DMS79 treated with DMSO at 0.1 percent for 48 hours (cell line): ENCODE measurements around the gene ABI2.
"Not testable (repeated sequence)": the region's sequence is repeated elsewhere in the genome, so short reads cannot be mapped to it uniquely, and the experiment has no call there.

Source experiments
- DNase-seq: peaks from one replicate; lab custom pipeline; 2025; lab: John Stamatoyannopoulos, UW

ABI2 gene

DNA sequence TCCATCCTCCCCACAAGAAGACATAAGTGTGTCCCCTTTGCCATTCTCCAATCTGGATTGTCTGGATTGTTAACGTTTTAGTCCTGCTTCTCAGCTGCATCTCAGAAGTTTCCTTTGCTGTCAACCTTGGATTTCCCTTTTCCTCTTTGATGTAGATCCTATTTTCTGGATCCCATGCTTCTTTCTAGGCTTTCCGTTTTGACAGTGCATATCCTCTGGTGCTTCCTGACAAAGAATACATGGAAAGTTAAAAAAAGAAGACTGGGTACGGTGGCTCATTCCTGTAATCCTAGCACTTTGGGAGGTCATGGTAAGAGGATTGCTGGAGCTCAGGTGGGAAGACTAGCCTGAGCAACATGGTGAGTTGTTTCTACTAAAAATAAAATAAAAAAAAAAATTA is 26.8 kb downstream of the ABI2 start:
- no peak for DNase-seq

DNA sequence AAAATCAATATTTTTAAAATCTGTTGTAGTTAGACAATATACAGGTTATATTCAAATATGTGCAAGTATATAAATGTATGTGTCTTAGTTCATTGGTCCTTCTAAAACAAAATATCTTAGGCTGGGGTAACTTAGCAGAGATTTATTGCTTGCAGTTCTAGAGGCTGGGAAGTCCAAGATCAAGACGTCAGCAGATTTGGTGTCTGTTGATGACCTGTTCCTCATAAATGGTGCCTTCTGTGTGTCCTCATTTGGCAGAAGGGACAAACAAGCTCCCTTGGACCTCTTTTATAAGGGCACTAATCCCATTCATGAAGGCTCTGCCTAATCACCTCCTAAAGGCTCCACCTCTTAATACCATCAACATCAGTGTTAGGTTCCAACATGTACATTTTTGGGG is 31.3 kb downstream of the ABI2 start:
- no peak for DNase-seq

DNA sequence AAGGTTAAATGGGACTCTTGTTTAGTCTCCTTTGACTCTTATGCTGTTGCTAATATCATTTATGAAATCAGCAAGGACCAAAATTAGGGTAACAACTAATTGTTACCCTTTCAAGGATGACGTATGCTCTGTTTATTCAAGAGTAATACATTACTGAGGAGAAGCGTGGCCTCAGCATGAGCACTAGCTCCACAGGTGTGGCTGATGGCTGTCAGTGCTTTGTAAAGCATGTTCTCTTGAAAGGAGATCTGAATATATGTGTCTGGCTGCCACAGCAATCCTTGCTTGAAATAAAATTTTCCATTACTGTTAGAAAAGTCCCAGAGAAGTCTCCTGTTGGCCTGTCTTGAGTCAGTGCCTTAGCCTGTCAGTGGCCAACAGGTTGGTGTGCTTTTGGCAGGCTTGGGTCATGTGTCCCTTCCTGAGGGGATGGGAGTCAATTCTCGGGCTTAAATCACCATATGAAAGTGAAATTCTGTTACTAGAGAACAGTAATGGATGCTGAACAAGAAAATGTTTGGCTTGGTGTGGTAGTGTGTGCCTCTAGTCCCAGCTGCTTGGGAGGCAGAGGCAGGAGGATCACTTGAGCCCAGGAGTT is 32.7 kb downstream of the ABI2 start:
- no peak for DNase-seq

DNA sequence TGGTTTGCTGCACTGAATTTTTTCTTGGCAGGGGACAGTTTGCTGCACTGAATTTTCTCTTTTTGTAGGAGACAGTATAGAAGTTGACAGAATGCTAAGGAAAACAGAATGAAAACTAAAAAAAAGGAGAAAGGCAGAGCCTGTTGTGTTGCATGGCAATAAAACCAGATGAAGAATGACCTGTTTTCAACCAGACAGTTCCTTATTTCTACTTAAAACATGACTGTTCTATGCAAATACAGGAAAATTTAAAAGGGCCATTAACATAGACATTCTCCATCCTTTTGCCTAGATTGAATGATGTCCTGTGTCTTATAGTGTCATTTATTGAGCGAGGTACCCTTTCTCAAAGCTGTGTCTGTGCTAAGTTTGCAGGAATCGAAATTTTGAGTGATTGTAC is 33.3 kb downstream of the ABI2 start:
- DNase-seq: no peak

GRCh38 chr2:203361922-203362321 is 33.7 kb downstream of the ABI2 start:
- DNase-seq: no peak

GRCh38 chr2:203366639-203367466 is 38.7 kb downstream of the ABI2 start:
- no peak for DNase-seq

- not testable (repeated sequence) for DNase-seq
Observed at GRCh38 chr2:203372706-203373105, 44.5 kb downstream of the ABI2 start.

GRCh38 chr2:203376173-203376572 is 48.0 kb downstream of the ABI2 start:
- no peak for DNase-seq

- no peak for DNase-seq
Observed at GRCh38 chr2:203379156-203379555, 51.0 kb downstream of the ABI2 start.

GRCh38 chr2:203383038-203383437 is 54.8 kb downstream of the ABI2 start:
- no peak for DNase-seq

DNA sequence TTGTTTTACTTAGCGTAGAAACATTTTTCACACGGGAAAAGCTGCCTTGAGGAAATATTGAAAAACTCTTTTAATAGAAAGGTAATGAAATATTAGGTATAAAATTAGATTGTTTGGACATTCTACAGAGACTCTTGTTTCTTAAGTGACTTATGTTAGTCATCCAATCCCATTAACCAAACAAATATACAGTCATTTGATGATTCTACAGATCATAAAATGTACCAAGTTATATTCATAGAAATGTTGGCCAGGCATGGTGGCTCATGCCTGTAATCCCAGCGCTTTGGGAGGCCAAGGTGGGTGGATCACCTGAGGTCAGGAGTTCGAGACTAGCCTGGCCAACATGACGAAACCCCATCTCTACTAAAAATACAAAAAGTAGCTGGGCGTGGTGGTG is 60.0 kb downstream of the ABI2 start:
- not testable (repeated sequence) for DNase-seq

- DNase-seq: no peak
Observed at GRCh38 chr2:203394519-203395227, 66.5 kb downstream of the ABI2 start.

DNA sequence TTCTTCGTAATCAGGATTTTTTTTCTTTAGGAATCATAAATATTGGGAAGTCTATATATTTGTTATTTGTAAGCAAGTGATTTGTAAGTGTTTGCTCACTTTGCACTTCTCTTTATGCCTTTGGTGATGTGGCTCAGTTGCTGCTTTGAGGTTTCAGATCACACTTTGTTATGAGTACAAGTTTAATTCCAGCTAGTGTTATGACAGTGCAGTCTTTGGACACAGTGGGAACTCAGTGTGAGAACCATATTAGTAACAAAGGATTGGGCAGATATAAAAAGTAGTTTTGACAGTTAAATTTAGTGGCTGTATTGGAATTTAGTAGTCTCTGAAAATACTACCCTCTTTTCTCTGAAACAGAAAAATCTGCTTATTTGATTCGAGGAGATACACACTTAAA is 67.7 kb downstream of the ABI2 start:
- no peak for DNase-seq

DNA sequence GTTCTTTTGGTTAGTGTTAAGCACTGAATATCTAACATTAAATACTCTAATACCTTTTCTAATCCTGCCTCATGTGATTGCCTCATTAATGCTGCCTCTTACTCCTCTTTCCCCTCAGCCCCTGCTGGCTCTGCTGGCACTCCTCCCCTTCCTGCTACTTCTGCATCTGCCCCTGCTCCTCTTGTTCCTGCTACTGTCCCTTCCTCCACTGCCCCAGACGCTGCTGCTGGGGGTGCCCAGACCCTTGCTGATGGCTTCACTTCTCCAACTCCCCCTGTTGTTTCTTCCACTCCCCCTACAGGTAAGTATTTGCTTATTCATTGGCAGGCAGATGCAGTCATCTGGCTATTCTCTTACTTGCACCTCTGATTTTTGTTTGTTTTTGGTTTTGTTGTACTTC is 68.5 kb downstream of the ABI2 start:
- no peak for DNase-seq

DNA sequence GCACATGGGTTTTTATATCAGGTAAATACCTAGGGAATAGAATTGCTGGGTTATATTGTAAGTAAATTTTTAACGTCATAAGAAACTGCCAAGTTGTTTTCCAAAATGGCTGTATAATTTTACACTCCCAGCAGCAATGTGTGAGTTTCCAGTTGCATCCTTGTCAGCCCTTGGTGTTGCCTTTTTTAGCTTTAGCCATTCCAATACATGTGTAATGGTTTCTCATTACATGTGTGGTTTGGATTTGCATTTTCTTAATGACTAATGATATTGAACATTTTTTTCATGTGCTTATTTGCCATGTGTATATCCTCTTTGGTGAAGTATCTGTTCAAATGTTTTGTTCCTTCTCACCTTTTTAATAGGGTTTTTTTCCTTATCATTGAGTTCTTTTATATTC is 70.8 kb downstream of the ABI2 start:
- DNase-seq: no peak

DNA sequence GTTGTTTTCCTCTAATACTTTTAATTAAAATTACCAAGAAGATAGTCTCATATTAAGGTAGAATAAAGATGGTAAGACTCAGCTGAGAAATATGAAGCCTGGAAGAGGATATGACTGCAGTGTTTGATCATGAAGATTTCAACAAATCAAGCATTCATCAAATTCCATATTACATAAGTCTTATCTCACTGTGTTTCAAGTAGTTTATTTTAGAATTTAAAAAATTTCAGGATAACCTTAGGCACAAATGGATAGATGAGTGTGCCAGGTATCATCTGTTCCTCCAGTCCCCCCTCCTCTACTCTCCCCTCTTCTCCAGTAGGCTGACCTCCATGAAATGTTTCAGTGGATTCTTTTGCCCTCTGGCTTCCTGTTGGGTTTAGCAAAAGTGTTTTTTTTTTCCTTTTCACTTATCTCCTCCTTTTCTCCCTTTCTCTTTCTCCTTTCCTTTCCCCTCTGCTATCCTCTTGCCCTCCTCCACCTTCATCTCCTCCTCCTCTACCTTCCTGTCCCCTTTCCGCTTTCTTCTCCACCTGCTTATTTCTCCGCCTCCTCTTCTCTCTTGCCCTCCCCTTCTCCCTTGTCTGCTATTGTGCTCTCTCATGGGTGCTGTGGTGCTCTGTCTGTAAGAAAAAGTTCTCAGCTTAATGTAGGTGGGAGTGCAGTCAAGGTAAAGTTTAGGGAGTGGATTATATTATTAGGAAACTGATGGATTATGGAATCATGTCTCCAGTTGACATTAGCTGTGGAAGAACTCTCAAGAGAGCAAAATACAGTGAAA is 72.8 kb downstream of the ABI2 start:
- no peak for DNase-seq

DNA sequence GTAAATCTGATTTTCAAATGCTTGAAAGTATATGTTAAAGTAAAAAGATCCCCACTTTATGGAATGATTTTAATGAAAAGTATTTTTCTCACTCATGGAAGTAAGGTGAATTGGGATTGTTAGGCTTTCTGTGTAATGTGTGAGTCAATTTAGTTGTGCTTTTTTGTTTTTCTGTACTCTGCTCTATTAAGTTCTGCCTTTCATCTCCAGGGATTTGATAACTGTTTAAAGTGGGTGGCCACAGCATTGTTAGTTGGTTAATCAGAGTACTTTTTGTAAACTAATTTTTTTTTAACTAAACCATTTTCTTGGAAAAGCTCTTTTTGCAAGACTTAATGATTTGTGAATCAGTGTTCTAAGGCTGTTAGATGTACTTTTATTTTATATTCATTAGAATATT is 76.8 kb downstream of the ABI2 start:
- DNase-seq: no peak

DNA sequence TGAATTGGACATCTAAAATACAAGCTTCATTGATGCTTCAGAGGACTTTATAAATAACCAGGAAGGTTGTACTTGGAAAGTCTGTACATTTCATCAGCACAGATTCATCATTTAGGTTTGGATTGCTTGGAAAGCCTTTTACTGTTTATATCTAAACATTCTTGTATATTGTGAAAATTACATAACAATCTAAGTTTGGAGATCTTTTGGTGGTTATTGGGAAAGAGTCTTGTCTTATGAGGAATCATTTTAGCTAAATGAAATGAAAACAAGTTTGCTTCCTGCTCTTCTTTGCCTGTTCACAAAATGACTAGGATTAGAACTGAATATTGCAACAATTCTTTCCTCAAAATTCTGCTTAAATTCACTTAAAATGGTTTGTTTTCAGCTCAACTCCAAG is 79.3 kb downstream of the ABI2 start:
- no peak for DNase-seq

DNA sequence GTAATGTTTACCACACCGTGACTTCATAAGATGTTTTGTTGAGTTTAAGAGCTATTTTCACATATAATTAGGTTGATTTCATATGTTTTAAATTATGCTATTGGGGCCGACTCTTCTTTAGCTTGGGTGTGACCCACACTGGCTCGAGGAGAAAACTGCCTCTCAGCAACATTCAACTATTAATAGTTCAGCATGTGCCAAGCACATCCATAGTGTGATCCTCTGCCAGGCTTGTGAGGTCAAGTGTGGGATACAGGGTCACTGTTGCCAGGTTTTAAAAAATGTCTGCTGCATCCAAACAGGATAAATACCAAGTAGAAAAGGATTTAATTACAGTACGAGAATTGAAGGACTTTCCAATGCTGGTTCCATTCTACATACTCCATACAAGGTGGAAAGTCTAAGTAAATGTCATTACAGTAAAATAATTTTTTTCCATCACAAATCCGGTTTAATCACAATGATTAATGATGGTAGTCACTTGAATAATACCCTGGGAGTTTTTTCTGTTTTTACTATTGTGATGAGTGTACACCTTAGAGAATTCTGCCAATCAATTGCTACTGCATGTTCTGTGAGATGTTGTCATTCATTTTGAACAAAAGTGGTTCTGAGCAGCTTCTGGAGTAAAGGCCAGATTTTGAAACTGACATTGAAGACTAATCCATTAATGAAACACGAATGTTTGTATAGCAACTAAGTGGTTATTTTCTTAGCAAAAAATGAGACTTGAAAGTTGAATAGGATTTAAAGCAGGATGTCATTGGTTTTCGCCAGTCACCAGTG is 84.5 kb downstream of the ABI2 start:
- no peak for DNase-seq

- no peak for DNase-seq
Observed at GRCh38 chr2:203413796-203414195, 85.6 kb downstream of the ABI2 start.

- DNase-seq: no peak
Observed at GRCh38 chr2:203418271-203418670, 90.1 kb downstream of the ABI2 start.

GRCh38 chr2:203427061-203427460 is 98.9 kb downstream of the ABI2 start:
- DNase-seq: no peak
